Cerebellar nuclear complex (tissue), 1 donor: Measurements from ENCODE around the gene RBX1.
A peak's percentile ranks its signal among the peaks of the same experiment; 100 is the strongest.
"Not testable (repeated sequence)": the region's sequence is repeated elsewhere in the genome, so short reads cannot be mapped to it uniquely, and the experiment has no call there.

ENCODE experiments used
- DNase-seq, 2 experiments: peaks; one replicate each; lab custom pipeline; 2025; lab: John Stamatoyannopoulos, UW

RBX1 gene

DNA sequence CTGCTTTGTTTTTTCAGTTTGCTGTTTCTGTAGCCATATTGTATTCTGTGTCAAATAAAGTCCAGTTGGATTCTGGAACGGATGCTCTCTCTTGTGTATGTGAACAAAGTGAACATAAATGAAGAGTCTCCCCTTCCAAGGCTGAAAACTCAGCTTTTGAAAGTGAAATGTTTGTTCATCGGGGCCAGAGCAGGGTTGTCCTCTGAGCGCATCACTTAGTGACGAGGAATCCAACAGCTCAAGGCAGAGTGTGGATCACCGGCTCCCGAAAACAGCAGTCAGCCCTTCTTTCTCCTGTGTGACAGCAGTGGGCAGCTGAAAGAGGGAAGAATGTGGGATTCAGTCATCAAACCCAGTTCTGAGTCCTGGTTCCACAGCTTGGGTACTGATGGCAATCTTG, 21.4 kb downstream of the RBX1 start:
- DNase-seq = no peak

- DNase-seq = no peak
Observed at GRCh38 chr22:40973144-40973543, 22.0 kb downstream of the RBX1 start.

DNA sequence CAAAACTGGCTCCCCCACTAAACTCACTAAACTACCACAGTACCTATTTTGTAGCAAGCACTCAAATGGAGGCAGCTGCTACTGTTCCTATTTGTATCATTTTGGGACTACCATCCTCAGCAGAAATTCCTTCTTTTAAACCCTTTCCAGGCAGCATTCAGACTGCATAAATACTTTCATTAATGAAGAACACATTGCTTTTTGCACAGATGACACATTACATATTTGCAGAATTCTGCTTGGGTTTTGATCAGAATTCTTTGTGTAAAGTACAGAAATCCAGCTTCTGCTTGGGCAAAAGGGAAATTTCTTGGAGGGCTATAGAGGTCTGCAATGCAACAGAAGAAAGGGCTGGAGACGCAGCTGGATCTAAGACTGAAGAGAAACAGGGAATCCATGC, 24.2 kb downstream of the RBX1 start:
- no peak for DNase-seq

DNA sequence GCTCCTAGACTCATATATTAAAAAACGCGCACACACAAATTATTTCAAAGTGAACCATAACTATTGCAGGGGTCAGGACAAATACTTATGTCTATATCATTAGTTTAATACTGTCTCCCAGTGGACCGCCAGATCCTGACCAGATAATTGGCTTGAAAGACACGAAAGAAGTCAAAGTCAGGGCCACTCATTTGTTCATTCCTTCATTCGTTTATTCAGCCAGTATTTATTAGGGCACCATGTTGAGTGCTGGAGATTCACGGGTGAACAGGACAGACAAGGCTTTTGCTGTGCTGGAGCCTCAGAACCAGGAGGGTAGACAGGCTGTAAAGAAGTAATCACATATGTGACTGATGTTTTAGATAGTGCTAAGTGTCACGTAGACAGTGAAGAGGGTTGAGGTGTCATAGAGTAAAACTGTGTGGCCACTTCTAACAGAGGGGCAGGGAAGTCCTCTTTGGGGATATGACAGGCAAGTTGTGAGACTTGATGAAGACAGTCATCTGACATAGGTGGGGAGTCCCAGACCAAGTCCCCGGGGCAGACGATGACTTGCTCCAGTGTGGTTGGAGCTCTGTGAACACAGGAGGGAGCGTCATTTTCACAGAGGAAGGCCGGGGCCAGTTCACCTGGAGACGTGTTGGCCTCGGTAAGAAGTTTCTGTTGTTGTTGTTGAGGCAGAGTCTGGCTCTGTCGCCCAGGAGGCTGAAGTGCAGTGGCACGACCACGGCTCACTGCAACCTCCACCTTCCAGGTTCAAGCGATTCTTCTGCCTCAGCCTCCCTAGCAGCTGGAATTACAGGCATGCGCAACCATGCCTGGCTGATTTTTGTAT, 25.9 kb downstream of the RBX1 start:
- DNase-seq = no peak

DNA sequence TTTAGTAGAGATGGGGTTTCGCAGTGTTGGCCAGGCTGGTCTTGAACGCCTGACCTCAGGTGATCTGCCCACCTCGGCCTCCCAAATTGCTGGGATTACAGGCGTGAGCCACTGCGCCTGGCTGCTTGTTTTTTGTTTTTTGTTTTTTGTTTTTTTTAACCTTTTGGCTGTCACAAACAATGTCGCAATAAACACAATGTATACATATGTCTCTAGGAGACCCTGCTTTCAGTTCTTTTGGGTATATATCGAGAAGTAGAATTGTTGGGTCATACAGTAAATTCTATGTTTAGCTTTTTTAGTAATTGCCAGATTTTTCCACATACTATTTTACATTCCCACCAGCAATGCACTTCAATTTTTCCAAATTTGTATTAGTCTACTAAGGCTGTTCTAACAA, 28.0 kb downstream of the RBX1 start:
- no peak for DNase-seq

DNA sequence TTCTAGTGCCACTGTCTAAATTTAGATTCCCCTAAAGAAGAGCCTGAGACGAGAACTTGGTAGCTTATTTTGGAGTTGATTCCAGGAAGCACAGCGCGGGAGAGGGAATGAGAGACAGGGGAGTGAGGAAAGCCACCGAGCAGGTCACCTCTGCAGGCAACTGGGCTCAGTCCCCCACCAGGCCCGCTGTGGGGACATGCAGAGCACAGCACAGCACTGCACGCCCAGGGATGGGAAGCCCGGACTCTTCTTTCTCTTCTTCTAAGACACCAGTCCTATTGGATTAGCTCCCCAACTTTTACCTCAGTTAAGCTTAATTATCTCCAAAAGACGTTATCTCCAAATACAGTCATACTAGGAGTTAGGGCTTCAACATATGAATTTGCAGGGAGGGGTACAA, 28.7 kb downstream of the RBX1 start:
- no peak for DNase-seq

DNA sequence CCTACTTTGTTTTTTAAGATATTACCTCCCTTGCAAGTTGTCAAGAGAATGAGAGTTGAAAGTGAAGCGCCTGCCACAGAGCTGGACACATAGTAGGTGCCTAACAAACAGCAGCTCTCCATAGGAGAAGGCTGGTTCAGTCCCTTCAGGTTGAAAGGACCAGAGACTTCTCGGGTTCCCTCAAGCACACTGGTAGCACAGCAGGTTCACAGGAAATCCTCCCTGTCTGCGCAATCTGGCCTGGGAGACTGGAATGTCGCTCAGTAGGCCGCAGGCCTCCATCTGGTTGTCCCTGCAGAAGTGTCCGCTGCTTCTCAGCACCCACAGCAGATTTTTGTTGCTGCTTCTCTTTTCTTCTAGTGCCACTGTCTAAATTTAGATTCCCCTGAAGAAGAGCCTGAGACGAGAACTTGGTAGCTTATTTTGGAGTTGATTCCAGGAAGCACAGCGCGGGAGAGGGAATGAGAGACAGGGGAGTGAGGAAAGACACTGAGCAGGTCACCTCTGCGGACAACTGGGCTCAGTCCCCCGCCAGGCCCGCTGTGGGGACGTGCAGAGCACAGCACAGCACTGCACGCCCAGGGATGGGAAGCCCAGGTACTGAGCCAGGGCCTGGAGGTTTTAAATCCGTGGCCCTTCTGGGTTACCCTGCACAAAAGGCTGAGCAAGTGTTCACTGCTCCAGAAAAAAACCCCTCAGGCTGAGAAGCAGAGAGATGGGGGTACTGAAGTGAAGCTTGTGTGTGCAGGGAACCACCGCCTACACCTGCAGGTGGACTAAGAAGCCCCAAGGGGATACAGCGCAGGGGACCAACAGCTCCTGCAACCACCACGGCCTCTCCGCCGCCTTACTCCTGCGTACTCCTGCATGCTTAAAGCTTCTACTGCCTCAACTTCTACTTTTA, 31.6 kb downstream of the RBX1 start:
- DNase-seq = no peak

GRCh38 chr22:40991298-40991697, 40.1 kb downstream of the RBX1 start:
- DNase-seq = no peak

GRCh38 chr22:40995821-40996220, 44.6 kb downstream of the RBX1 start:
- no peak for DNase-seq

- no peak for DNase-seq
Observed at GRCh38 chr22:40997520-40997919, 46.3 kb downstream of the RBX1 start.

GRCh38 chr22:41000040-41000565, 48.9 kb downstream of the RBX1 start:
- no peak for DNase-seq

GRCh38 chr22:41000941-41001721, 50.0 kb downstream of the RBX1 start:
- no peak for DNase-seq

DNA sequence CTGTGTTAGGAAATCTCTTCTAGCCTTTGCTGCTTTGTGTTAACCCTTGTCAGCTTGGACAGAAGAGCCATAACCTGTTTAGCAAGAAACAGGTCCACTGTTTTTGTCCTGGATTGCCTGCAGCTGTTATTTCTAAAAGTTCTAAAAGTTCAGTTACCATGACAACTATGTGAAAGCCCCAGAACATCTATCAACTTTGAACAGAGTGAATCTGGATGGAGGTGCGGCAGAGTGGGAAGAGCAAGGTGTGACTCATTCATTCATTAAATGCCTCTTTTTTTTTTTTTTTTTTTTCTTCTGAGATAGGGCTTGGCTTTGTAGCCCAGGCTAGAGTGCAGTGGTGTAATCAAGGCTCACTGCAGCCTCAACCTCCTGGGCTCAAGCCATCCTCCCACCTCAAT, 50.5 kb downstream of the RBX1 start:
- DNase-seq = no peak

DNA sequence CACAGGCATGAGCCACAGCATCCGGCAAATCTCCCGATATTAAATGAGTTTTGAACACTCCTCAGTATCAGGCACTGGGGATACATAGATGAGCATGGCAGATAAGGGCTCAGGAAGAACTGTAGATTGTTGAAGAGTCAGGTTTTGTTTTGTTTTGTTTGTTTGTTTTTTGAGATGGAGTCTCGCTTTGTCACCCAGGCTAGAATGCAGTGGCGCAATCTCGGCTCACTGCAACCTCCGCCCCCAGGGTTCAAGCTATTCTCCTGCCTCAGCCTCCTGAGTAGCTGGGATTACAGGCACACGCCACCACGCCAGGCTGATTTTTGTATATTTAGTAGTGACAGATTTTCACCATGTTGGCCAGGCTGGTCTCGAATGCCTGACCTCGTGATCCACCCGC, 51.2 kb downstream of the RBX1 start:
- DNase-seq = not testable (repeated sequence)

DNA sequence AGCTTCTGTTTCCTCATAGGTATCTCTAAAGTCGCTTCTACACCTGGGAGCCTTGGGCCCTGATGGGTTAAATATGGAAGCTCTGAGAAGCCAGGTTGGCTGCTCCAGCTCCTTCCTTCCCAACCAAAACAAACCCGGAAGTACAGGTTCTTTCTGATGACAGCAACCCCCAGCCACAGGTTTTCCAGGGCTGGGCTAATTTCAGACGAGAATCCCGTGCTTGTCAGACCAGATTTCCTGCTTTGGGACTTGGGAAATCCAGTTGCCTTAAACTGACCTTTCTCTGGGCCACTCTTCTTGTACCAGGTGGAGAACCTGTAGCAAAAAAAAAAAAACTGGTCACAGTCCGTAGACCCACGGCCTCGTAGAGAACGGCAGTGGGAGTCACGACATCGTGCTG, 51.9 kb downstream of the RBX1 start:
- DNase-seq = no peak

GRCh38 chr22:41003976-41004375, 52.8 kb downstream of the RBX1 start:
- DNase-seq = no peak

DNA sequence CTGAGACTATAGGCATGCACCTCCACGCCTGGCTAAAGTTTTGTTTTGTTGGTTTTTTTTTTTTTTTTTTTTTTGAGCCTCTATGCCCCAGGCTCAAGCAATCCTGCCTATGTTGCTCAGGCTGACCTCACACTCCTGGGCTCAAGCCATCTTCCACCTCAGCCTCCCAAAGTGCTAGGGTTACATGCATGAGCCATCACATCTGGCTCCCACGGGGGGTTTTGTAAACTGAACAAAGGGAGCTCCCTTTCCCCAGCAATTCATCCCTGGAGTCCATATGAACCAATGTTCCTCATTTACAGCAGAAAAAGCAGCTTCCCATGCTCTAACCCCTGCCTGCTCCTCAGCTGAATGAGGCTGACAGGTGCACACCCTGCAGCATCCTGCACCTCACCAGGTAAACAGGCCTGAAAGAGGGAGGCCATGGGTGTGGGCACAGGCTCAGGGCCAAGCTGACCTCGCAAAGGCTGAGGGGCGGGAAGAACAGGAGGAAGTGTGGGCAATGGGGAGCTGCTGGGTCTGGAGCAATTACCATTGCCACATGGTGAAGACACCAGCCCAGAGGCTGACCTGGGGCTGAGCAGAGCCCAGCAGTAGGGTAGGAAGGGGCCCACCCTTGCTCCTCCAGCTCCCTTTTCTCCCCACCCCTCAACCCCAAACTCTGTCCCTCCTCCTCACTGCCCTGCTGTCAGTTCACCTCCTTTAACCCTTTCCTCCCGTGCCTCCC, 58.2 kb downstream of the RBX1 start:
- DNase-seq = no peak

DNA sequence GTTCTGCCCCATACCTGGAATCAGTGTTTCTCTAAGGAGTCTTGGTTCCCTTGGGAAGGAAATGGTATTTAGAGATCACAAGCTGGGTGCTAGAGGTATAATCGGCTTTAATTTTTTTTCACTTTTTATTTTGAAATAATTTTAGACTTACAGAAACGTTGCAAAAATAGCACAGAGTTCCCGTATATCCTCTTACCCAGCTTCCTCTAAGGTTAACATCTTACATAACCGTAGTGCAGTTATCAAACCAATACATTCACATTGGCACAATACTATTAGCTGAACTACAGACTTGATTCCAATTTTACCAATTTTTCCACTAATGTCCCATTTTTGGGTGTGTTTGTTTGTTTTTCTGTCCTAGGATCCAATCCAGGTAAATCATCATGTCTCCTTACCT, 63.8 kb downstream of the RBX1 start:
- DNase-seq = no peak

DNA sequence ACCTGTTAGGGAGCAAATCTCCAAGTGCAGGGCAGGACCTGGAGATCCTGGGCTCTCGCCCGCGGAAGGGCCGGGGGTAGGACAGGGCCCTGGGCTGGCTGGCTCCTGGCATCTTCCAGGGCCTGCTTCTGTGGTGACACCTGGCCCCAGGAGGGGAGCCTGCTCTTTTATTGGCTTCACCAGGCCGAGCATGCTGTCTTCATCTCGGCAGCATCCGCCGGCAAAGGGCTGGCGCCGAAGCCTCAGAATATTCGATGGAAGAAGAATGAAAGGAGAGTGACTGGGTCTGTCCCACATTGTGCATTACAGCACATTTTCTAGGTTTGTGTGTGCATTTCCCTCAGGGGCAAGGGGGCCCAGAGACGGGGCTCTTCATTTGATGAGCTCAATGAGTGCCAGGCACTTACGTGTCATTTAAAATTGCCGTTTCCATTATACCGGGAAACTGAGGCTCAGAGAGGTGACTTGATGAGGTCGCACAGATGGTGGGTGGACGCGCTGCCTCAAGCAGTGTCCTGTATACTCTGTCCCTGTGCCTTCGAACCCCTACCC, 70.0 kb downstream of the RBX1 start:
- no peak for DNase-seq

DNA sequence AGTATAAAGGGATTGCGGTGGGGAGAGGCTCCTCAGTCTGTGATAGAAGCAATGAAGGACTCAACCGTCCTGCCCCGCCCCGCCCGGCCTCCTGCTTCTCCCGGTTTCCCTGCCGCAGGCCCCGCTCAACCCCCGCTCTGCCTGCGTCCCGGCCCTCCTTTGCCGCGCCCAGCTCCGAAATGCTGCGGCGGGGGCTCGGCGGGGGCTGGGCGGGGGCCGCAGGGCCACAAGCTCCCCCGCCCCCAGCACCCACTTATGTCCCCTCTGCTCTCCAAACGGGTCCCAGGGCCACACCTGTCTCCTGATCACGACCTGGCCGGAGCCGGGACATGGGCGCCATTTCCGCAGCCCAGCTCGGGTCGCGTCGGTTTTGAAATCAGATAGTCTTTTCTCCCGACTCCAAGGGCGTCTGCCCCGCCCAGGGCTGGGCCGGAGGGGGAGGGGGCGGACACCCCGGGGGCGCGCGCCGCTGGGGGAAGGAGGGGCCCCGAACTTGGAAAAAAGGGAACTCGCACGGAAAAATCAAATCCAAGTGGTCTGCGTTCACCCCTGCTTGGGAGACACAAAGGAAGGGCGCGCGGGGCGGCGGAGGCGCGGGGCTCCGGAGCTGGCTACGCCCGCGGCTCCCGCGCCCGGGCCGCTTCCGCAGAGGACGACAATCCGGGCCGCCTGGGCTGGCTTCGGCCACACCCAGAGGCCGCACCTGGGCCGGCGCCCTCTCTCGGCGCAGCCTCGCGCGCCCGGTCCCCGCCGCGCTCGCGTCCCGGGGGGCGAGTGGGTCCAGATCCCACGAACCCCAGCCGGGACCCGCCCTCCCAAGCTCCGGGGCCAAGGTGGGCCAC, 70.7 kb downstream of the RBX1 start:
- peak in 1 of 2 experiments; percentile 13 for DNase-seq
